HL-60 (cell line): Measurements from ENCODE around the gene DAD1.

ENCODE experiments used
- DNase-seq, 2 experiments: peaks; one replicate each; pipeline ENCODE4 v3.0.0-alpha.2; 2010 to 2020; ENCODE audit warnings: low read depth in 1 of 2, low spot score in 1 of 2
- H3K27ac ChIP-seq: fragments of 250-450 bp; sonication (Bioruptor Pico); replicated peaks from 2 replicates; pipeline ENCODE4 v1.5.1; 2020; ENCODE audit warnings: mild to moderate bottlenecking, moderate library complexity
- H3K27me3 ChIP-seq: fragments of 250-450 bp; sonication (Bioruptor Pico); 2 replicates; pipeline ENCODE4 v1.5.1; 2021; ENCODE audit warnings: mild to moderate bottlenecking, moderate library complexity; ENCODE audit not compliant: insufficient read depth, poor library complexity, severe bottlenecking
- H3K4me3 ChIP-seq: replicated peaks from 2 replicates; pipeline ENCODE4 v1.5.1; 2011; ENCODE audit warnings: mild to moderate bottlenecking, control low read depth, low read length; ENCODE audit not compliant: insufficient read depth
- GABPA ChIP-seq: IDR thresholded peaks from 2 replicates; pipeline ENCODE4 v1.6.1; 2012; ENCODE audit warnings: low read depth
- POLR2AphosphoS5 ChIP-seq: IDR thresholded peaks from 2 replicates; pipeline ENCODE4 v1.6.1; 2012; ENCODE audit warnings: low read depth
- SPI1 ChIP-seq: IDR thresholded peaks from 2 replicates; pipeline ENCODE4 v1.6.1; 2012; ENCODE audit warnings: low read depth, mild to moderate bottlenecking, borderline replicate concordance
- TF ChIP-seq, protein P1 (sequence below): IDR thresholded peaks from one replicate; pipeline ENCODE4 v1.5.1; 2011; ENCODE audit warnings: low read length, control low read depth, inconsistent platforms; ENCODE audit not compliant: insufficient read depth
- TF ChIP-seq, protein P2 (sequence below): IDR thresholded peaks from 2 replicates; pipeline ENCODE4 v1.6.1; 2012; ENCODE audit warnings: low read depth; ENCODE audit not compliant: insufficient replicate concordance

The DAD1 gene

DNA sequence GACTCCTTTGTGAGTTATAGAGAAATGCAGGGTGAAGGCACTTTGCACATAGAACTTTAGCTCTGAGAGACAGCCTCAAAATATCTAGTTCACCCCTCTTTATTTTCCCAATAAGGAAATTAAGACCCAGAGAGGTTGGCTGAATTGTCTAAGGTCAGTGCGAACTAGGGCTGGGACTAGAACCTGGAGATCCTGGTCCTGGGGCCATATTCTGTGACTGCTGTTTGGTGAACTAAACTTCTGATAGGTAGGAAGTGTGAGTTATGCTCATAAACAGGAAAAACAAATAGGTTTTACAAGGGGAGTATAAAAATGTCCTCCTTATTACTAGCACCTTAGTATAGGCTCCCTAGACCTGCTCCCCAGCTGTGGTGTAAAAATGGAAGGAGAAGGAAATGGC lies 53.9 kb downstream of the DAD1 start:
- Histone ChIP-seq H3K27me3 (no peaks in the 10 kb centered on the region), H3K27ac (no peak overlapping the region), H3K4me3 (no peak overlapping the region)
- TF ChIP-seq, protein P1, sequence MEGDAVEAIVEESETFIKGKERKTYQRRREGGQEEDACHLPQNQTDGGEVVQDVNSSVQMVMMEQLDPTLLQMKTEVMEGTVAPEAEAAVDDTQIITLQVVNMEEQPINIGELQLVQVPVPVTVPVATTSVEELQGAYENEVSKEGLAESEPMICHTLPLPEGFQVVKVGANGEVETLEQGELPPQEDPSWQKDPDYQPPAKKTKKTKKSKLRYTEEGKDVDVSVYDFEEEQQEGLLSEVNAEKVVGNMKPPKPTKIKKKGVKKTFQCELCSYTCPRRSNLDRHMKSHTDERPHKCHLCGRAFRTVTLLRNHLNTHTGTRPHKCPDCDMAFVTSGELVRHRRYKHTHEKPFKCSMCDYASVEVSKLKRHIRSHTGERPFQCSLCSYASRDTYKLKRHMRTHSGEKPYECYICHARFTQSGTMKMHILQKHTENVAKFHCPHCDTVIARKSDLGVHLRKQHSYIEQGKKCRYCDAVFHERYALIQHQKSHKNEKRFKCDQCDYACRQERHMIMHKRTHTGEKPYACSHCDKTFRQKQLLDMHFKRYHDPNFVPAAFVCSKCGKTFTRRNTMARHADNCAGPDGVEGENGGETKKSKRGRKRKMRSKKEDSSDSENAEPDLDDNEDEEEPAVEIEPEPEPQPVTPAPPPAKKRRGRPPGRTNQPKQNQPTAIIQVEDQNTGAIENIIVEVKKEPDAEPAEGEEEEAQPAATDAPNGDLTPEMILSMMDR: no peak
- TF ChIP-seq GABPA: no peak
- TF ChIP-seq SPI1: no peak
- TF ChIP-seq, protein P2, sequence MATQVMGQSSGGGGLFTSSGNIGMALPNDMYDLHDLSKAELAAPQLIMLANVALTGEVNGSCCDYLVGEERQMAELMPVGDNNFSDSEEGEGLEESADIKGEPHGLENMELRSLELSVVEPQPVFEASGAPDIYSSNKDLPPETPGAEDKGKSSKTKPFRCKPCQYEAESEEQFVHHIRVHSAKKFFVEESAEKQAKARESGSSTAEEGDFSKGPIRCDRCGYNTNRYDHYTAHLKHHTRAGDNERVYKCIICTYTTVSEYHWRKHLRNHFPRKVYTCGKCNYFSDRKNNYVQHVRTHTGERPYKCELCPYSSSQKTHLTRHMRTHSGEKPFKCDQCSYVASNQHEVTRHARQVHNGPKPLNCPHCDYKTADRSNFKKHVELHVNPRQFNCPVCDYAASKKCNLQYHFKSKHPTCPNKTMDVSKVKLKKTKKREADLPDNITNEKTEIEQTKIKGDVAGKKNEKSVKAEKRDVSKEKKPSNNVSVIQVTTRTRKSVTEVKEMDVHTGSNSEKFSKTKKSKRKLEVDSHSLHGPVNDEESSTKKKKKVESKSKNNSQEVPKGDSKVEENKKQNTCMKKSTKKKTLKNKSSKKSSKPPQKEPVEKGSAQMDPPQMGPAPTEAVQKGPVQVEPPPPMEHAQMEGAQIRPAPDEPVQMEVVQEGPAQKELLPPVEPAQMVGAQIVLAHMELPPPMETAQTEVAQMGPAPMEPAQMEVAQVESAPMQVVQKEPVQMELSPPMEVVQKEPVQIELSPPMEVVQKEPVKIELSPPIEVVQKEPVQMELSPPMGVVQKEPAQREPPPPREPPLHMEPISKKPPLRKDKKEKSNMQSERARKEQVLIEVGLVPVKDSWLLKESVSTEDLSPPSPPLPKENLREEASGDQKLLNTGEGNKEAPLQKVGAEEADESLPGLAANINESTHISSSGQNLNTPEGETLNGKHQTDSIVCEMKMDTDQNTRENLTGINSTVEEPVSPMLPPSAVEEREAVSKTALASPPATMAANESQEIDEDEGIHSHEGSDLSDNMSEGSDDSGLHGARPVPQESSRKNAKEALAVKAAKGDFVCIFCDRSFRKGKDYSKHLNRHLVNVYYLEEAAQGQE: no peak
- no peak for TF ChIP-seq POLR2AphosphoS5
- no peak for DNase-seq

DNA sequence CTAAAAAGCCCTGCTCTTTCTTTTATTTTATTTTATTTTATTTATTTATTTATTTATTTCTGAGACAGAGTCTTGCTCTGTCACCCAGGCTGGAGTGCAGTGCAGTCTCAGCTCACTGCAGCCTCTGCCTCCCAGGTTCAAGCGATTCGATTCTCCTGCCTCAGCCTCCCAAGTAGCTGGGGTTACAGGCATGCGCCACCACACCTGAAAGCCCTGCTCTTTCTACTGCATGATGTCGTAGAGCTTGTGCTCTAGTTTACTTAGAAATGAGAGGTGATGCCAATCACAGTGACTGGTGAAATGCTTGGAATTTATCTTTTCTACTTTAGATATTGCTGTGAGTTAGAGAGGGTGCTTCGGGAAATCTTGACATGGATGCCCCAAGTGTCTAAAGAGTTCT lies 54.5 kb downstream of the DAD1 start:
- Histone ChIP-seq H3K4me3 (no peak overlapping the region), H3K27me3 (no peaks in the 10 kb centered on the region), H3K27ac (no peak overlapping the region)
- TF ChIP-seq SPI1: no peak
- TF ChIP-seq, protein P1: no peak
- TF ChIP-seq POLR2AphosphoS5: no peak
- no peak for TF ChIP-seq GABPA
- TF ChIP-seq, protein P2: no peak
- DNase-seq: no peak

DNA sequence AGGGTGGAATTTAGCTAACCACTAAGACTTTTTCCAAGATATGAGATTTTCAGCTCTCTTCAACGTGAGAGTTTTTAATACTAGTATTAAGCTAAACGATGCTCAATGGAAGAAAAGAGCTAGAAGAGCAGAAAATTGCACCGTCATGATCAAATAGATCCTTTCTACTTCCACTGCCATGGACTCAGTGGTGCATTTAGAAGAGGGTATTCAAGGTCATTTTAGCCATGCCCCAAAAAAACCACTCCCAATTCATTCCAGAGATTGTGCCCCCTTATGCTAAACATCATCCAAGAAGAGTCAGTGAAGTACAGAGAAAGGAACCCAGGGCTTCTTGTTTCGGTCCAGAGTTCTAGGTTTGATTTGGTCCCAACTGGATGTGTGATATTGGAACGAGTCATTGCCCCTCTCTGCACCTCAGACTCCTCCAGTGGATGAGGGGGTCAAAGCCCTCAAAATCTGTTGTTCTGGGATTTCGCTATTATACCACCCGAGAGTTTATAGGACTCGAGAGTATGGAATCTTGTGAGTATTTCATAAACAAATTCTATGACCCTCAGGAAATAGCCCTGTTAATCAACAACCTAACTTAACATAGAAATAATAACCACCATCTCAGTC lies 55.2 kb downstream of the DAD1 start:
- H3K4me3 ChIP-seq: no peak overlapping the region
- DNase-seq: no peak
- H3K27ac ChIP-seq: no peak overlapping the region
- no peaks in the 10 kb centered on the region for H3K27me3 ChIP-seq
- TF ChIP-seq, protein P2: no peak
- TF ChIP-seq, protein P1: no peak
- TF ChIP-seq GABPA (no peak), POLR2AphosphoS5 (no peak), SPI1 (no peak)
